Activated T-cell treated with anti-CD3 and anti-CD28 coated beads, Interleukin-2, amount 50 U/mL, for 72 hours (primary cell): ENCODE measurements around the gene APEH. TPM values are rescaled to one million over a fixed set of nuclear protein-coding genes. Genes with fewer than 3 reads are reported as not detected.
"Not testable (repeated sequence)": the region's sequence is repeated elsewhere in the genome, so short reads cannot be mapped to it uniquely, and the experiment has no call there.

ENCODE experiments used
- ATAC-seq, 2 donors: fragments of 150-1000 bp; cut with Tn5 transposase; replicated peaks in 1 of 2; 2 replicates each; pipeline ENCODE4 v1.10.0; 2021; ENCODE audit warnings: moderate library complexity in 2 of 2, mild to moderate bottlenecking in 1 of 2
- DNase-seq, 2 donors: peaks; one replicate each; pipeline ENCODE4 v3.0.0; 2021 to 2022; ENCODE audit warnings: mixed read lengths in 1 of 2
- H3K27ac Mint-ChIP-seq: one replicate; pipeline ENCODE4 v1.8.0; 2022; ENCODE audit warnings: mild to moderate bottlenecking, moderate library complexity, mixed read lengths
- H3K27me3 Mint-ChIP-seq: one replicate; pipeline ENCODE4 v1.8.0; 2022; ENCODE audit warnings: low read depth, mixed read lengths
- H3K36me3 Mint-ChIP-seq, 2 donors: one replicate each; pipeline ENCODE4 v1.8.0; 2022; ENCODE audit warnings: mixed read lengths in 2 of 2, mild to moderate bottlenecking in 1 of 2; ENCODE audit not compliant: insufficient read depth in 2 of 2
- H3K4me1 Mint-ChIP-seq: one replicate; pipeline ENCODE4 v1.8.0; 2022; ENCODE audit warnings: low read depth, mixed read lengths
- H3K4me3 Mint-ChIP-seq, 2 donors: one replicate each; pipeline ENCODE4 v1.8.0; 2022; ENCODE audit warnings: mild to moderate bottlenecking in 2 of 2, mixed read lengths in 2 of 2, moderate library complexity in 2 of 2
- H3K9me3 Mint-ChIP-seq, 2 donors: one replicate each; pipeline ENCODE4 v1.8.0; 2022; ENCODE audit warnings: mixed read lengths in 2 of 2
- total RNA-seq, 2 donors: library from RNA; stranded (reverse); gene quantifications; one replicate each; pipeline ENCODE4 v1.2.3, GENCODE V29; 2022

Gene APEH
- total RNA-seq, 2 donors from 2014 or later: 82.7 to 108 TPM

DNA sequence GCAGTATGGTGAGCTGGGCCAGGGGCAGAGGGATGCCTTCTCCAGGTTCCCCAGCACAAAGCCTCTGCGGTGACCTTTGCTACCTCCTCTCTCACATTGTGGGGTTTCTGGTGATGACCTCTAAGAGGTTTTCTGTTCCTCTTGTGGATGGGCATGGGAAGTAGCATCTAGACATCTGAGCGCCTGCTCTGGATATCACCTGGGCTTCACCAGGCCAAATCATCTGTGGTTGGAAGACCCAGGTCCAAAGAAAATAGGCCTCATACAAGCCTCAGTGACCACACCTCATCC, 7.0 kb downstream of the APEH start:
- H3K36me3 Mint-ChIP-seq: peaks cover 0 to 8% of the 10 kb centered on the region in 2 donors
- no peaks in the 10 kb centered on the region for H3K27me3 Mint-ChIP-seq
- H3K27ac Mint-ChIP-seq: no peak overlapping the region
- DNase-seq: no peak
- H3K4me1 Mint-ChIP-seq: peaks cover 6% of the 10 kb centered on the region
- no peak overlapping the region for H3K4me3 Mint-ChIP-seq
- H3K9me3 Mint-ChIP-seq: no peaks in the 10 kb centered on the region
- ATAC-seq: no peak

GRCh38 chr3:49681543-49681942, 7.4 kb downstream of the APEH start:
- Mint-ChIP-seq H3K4me3 (no peak overlapping the region), H3K27ac (no peak overlapping the region), H3K27me3 (no peaks in the 10 kb centered on the region), H3K9me3 (no peaks in the 10 kb centered on the region), H3K36me3 (peaks cover 0 to 8% of the 10 kb centered on the region in 2 donors), H3K4me1 (peaks cover 4% of the 10 kb centered on the region)
- DNase-seq: no peak
- ATAC-seq: no peak

DNA sequence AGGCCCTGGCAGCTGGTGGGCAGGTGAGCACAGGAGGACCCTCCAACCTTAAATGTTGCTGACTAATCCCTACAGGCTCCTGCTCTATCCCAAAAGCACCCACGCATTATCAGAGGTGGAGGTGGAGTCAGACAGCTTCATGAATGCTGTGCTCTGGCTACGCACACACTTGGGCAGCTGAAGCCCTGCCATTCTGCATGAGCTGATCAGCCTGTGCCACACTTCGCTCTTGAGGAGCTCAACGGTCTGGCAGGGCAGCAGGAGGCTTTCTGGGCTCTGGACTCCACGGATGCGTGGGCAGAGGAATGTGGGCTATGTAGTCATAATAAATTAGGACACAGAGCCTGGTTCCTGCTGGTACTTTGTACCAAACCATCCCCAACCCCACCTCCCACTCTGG, 9.0 kb downstream of the APEH start:
- no peak overlapping the region for H3K4me3 Mint-ChIP-seq
- H3K9me3 Mint-ChIP-seq: no peaks in the 10 kb centered on the region
- peaks cover 0 to 7% of the 10 kb centered on the region in 2 donors for H3K36me3 Mint-ChIP-seq
- DNase-seq (no peak), ATAC-seq (no peak)
- H3K4me1 Mint-ChIP-seq: peaks cover 4% of the 10 kb centered on the region
- H3K27ac Mint-ChIP-seq: no peak overlapping the region
- no peaks in the 10 kb centered on the region for H3K27me3 Mint-ChIP-seq

DNA sequence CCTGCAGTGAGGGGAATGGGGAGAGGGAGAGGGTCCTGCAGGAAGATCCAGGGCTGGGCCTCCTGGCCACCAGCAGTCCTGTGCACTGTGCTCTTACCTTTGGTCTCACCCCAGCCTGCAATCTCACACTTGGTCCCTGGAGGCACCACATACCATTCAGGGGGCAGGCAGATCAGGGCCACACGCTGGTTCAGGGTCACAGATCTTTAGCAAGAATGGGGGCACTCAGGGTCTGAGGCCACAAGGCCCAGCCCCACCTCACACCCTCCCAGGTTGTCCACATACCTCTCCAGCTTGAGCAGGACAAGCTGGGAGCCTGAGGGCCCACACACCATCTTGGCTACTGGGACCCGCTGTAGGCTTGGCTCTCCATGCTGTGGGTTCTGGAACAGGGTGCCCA, 10.3 kb downstream of the APEH start:
- H3K4me3 Mint-ChIP-seq, ATAC-seq: not testable (repeated sequence)

DNA sequence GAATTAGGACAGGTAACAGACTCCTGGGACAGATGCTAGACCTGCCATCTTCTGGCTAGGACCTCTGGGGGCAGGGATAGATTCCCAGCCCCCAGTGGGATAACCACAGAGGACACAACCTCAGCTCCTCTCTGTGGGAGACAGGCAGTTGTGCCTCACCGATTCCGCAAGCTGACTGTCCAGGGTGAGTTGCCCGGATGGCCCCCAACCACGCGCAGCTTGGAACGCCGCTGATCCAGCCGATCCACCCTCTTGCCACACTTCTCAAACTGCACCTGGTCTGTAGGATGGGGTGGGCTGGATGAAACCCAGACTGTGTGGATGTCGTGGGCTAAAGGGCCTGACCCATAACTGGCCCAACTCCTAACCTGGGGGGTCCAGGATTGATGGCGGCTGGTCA, 11.0 kb downstream of the APEH start:
- DNase-seq, H3K9me3 Mint-ChIP-seq, H3K36me3 Mint-ChIP-seq, H3K27ac Mint-ChIP-seq, ATAC-seq, H3K27me3 Mint-ChIP-seq: not testable (repeated sequence)
- peaks cover 18% of the 10 kb centered on the region for H3K4me1 Mint-ChIP-seq
- H3K4me3 Mint-ChIP-seq: peak overlapping the region; percentile 16 to 53

More for the DNA sequence above, 10.3 kb downstream of the APEH start:
- not testable (repeated sequence) for H3K36me3 Mint-ChIP-seq, H3K27ac Mint-ChIP-seq, H3K27me3 Mint-ChIP-seq, DNase-seq, H3K9me3 Mint-ChIP-seq
- peaks cover 15% of the 10 kb centered on the region for H3K4me1 Mint-ChIP-seq

DNA sequence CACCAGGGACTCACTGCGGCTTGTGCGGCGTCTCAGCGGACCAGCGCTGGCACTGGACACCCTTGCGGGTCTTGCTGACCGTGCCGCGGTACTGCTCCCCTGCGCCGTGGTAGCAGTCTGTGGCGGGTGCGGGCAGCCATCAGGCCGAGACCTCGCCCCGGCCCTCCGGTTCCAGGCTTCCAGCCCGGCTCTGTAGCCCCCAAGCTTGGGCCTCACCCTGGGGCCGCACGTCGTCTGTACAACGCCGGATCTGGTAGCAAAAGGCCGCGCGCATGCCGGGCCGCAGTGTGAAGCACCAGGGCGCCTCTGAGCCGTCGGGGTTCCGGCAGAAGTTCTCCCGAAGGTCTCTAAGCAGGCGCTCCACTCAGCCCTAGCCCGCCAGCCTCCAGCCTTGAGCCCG, 11.7 kb downstream of the APEH start:
- DNase-seq, H3K27ac Mint-ChIP-seq, ATAC-seq, H3K27me3 Mint-ChIP-seq, H3K9me3 Mint-ChIP-seq, H3K36me3 Mint-ChIP-seq: not testable (repeated sequence)
- H3K4me1 Mint-ChIP-seq: peaks cover 24% of the 10 kb centered on the region
- peak overlapping the region in 1 of 2 donors; percentile 65 for H3K4me3 Mint-ChIP-seq

GRCh38 chr3:49686346-49686745, 12.2 kb downstream of the APEH start:
- Mint-ChIP-seq H3K4me3 (peak overlapping the region; percentile 54 to 65), H3K4me1 (peaks cover 29% of the 10 kb centered on the region)
- H3K27me3 Mint-ChIP-seq, H3K36me3 Mint-ChIP-seq, H3K27ac Mint-ChIP-seq, H3K9me3 Mint-ChIP-seq: not testable (repeated sequence)
- DNase-seq (peak; percentile 33 to 41), ATAC-seq (peak; percentile 8 to 9)

DNA sequence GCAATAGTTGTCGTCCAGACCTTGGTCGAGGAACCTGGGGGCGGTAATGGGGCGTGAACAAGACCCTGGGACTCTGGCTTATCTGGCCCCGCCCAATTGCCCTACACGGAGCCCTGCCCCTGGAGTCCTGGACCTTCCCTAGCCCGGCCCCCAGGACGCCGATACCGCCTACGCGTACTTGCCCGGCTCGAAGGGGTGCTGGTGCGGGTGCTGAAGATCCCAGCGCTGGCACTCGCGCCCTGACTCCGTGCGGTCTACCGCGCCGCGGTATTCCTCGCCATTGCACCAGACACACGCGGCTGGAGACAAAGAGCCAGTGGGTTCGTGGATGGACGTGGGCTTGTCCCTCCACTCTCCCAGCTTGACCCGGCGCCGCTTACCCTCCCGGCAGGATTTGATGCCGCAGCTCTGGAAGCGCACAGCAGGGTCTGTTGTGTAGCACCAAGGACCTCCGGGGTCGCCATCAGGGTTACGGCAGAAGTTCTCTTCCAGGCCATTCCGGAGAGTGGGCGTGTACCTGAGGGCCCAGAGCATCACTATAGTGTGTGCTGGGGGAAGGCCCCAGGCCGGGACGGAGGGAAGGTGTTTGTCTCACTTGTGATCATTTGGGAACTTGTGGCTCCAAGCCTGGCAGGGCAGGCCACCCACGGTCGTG, 12.7 kb downstream of the APEH start:
- DNase-seq: peak; percentile 60 to 67
- H3K4me3 Mint-ChIP-seq: peak overlapping the region; percentile 58 to 65

DNA sequence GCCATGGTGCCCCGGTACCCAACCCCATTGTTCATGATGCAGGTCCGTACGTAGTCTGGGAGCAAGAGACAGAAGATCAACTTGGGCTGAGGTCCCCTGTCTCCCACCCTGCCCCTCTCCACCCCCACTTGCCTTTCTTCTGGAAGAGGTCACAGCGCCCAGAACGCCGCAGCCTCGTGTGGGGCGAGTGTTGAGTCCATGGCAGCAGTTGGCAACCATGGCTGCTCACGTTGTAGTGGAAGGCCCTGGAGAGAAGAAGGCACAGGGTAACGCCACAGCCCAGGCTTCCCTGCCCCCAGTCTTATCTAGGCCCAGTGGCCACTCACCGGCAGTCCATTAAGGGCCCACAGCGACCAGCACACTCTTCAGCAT, 13.3 kb downstream of the APEH start:
- not testable (repeated sequence) for DNase-seq, H3K27ac Mint-ChIP-seq, H3K36me3 Mint-ChIP-seq, H3K27me3 Mint-ChIP-seq, H3K9me3 Mint-ChIP-seq, ATAC-seq
- Mint-ChIP-seq H3K4me1 (peaks cover 32% of the 10 kb centered on the region), H3K4me3 (peak overlapping the region; percentile 58 to 65)

More for the DNA sequence above, 12.7 kb downstream of the APEH start:
- H3K27me3 Mint-ChIP-seq, H3K36me3 Mint-ChIP-seq, H3K9me3 Mint-ChIP-seq, H3K27ac Mint-ChIP-seq: not testable (repeated sequence)
- peak; percentile 45 to 52 for ATAC-seq
- H3K4me1 Mint-ChIP-seq: peaks cover 32% of the 10 kb centered on the region

DNA sequence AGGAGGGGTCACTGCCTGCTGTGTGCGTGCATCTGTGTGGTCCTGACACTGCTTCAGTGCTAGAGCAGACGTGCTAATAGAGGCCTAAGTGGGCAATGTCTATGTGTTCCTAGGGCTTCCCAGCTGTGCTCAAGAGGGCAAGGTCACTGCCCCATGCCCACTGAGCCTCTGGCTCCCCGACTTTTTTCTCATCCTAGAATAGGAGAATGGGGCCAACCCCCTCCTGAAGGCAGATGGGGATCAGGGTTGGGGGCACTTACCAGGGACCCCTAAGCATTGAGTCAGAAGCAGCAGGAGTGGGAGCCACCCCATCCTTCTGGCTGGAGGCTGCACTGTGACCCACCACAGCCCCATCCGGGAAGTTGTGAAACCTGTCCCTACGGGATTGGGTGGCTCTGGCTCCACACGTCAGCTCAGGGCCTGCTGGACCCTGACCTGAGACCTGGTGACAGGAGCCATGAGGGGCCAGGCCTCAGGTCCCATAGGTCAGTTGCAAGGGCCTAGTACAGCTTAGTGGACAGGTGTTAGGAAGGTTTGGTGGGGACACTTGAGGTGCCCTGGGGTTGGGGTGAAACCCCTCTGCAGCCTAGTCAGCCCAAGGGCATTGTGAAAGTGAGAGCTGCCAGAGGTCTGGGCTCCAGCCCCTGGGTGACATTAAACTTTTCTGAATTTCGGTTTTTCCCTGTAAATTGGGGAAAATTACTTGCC, 14.3 kb downstream of the APEH start:
- peaks cover 32% of the 10 kb centered on the region for H3K4me1 Mint-ChIP-seq
- not testable (repeated sequence) for H3K36me3 Mint-ChIP-seq, H3K27me3 Mint-ChIP-seq, DNase-seq, H3K9me3 Mint-ChIP-seq
- ATAC-seq: peak in 1 of 2 donors; percentile 2
- H3K4me3 Mint-ChIP-seq: peak overlapping the region; percentile 98 to 99
- H3K27ac Mint-ChIP-seq: peak overlapping the region; percentile 97

- Mint-ChIP-seq H3K27ac (peak within 1 kb of the TSS; percentile 97), H3K9me3 (no peaks in the 10 kb centered on the region), H3K27me3 (no peaks in the 10 kb centered on the region), H3K36me3 (no peaks in the 10 kb centered on the region), H3K4me1 (peaks cover 32% of the 10 kb centered on the region), H3K4me3 (peak within 1 kb of the TSS; percentile 98 to 99)
- DNase-seq (peak; percentile 95), ATAC-seq (peak; percentile 82 to 84)
Measured at GRCh38 chr3:49689046-49689907, 15.1 kb downstream of the APEH start, which contains the start of the genes MST1 and RNF123. Gene MST1, minus strand, starts transcription at chr3:49689474. Its CDS starts 783 bp downstream, at chr3:49688691. Gene RNF123, plus strand, starts transcription at chr3:49689557. Its CDS starts 1,609 bp downstream, at chr3:49691166.

- not testable (repeated sequence) for H3K9me3 Mint-ChIP-seq, DNase-seq, H3K36me3 Mint-ChIP-seq, ATAC-seq, H3K27me3 Mint-ChIP-seq
- peak overlapping the region; percentile 98 to 99 for H3K4me3 Mint-ChIP-seq
- peak overlapping the region; percentile 97 for H3K27ac Mint-ChIP-seq
- H3K4me1 Mint-ChIP-seq: peaks cover 32% of the 10 kb centered on the region
Measured at GRCh38 chr3:49689908-49690624, 15.9 kb downstream of the APEH start.
